Glomerular visceral epithelial cell (primary cell): Measurements from ENCODE around the gene GAREM2.

Source experiments
- DNase-seq: peaks from one replicate; pipeline ENCODE4 v3.0.0-alpha.2; 2016; ENCODE audit errors: extremely low spot score

Gene GAREM2

DNA sequence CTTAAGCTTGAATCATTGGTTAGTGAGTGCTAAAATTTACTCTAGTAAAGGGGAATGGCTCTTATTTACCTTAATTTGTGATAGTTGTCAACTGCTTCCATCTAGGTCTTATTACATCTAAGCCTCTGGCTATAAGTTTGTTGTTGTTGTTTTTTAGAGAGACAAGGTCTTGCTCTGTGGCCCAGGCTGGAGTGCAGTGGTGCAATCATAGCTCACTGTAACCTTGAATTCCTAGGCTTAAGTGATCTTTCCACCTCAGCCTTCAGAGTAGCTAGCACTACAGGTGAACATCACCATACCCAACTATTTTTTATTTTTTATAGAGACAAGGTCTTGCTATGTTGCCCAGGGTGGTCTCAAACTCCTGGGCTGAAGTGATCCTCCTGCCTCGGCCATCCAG, 65.0 kb downstream of the GAREM2 start:
- no peak for DNase-seq

DNA sequence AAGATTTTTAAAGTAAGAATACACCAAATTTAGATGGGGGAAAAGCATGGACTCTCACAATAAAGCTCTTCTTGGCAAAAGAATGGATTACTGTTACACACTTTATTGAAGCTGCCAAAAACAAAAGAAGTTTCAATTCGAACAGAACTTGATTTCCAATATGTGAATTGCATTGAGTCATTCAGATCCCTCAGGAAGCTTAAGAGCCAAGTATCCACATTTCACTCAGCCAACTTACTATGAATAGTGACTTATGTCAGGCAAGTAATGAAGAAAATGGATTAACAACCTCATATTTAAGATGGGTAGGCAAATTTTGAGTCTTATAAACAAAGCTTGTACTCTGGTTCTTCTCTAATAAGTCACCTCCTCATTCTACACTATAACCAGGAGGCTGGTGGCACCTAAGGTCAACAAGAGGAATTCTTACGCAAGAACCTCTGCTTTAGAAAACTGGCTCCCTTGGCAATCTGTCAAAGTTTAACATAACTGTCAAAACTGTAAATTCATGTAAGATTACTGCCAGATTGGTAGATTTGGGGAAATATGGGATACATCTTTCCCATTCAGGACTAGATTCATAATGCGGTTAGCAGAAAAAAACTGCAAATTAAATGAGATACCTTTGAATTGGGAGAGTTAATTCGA, 65.5 kb downstream of the GAREM2 start:
- no peak for DNase-seq
